AG09309 (cell line): Measurements from ENCODE around the gene PLAAT3.

Experiments used
- DNase-seq: peaks from one replicate; pipeline ENCODE4 v3.0.0-alpha.2; 2010; ENCODE audit warnings: low read depth
- H3K4me3 ChIP-seq: 2 replicates; pipeline ENCODE4 v1.5.1; 2011; ENCODE audit warnings: mild to moderate bottlenecking, low read depth, low read length, moderate library complexity; ENCODE audit not compliant: control insufficient read depth
- TF ChIP-seq, protein P1 (sequence below): IDR thresholded peaks from 2 replicates; pipeline ENCODE4 v1.5.1; 2011; ENCODE audit warnings: mild to moderate bottlenecking, low read depth, low read length, inconsistent platforms; ENCODE audit not compliant: insufficient read depth, control insufficient read depth; ENCODE audit errors: missing control alignments

Gene PLAAT3

DNA sequence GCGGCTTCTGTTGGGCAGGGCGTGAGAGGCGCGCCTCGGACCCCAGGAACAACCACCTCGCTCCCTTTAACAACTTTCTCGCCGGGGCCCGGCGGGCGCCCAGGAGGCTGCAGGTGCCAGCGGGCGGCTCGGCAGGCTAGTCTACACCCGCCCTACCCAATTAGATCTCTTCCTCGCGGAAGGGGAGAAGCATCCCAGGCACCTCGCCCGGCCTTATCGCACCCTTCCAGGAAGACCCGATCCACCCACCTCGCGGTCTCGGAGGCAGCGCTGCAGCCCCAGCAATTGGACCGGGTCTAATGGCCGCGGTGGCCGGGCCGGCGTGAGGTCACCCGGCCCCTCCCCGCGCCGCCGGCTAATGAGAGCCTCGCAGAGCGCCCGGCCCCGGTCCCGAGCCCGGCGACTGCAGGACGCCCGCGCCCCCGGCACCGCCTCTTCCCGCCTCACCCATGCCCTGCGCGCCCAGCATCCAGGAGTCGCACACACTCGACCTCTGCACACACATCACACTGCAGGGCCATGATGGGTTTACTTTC, at the start of gene PLAAT3:
PLAAT3 (minus strand) TSS at position 298 of the 536 bp plus-strand sequence. CDS start 419 bp downstream, outside the sequence.
- TF ChIP-seq, protein P1, sequence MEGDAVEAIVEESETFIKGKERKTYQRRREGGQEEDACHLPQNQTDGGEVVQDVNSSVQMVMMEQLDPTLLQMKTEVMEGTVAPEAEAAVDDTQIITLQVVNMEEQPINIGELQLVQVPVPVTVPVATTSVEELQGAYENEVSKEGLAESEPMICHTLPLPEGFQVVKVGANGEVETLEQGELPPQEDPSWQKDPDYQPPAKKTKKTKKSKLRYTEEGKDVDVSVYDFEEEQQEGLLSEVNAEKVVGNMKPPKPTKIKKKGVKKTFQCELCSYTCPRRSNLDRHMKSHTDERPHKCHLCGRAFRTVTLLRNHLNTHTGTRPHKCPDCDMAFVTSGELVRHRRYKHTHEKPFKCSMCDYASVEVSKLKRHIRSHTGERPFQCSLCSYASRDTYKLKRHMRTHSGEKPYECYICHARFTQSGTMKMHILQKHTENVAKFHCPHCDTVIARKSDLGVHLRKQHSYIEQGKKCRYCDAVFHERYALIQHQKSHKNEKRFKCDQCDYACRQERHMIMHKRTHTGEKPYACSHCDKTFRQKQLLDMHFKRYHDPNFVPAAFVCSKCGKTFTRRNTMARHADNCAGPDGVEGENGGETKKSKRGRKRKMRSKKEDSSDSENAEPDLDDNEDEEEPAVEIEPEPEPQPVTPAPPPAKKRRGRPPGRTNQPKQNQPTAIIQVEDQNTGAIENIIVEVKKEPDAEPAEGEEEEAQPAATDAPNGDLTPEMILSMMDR: no peak
- no peak for DNase-seq
- H3K4me3 ChIP-seq: peak within 1 kb of the TSS; percentile 71

DNA sequence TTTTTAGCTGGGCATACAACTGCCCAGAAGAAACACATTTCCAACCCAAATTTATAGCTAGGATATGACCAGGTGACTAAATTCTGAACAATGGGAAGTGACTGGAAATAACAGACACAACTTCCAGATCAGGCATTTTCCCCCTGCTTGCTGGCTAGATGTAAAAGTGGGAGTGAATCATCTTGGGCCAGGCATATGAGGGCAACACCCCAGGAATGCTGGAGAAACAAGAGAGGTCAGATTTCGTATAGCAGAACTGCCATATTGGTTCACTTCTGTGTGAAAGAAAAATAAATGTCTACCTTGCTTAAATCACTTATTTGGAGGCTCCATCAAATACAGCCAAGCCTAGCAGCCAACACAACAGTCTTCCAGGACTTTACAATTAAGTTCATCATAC, 49.6 kb upstream of the PLAAT3 start:
- DNase-seq: no peak
- TF ChIP-seq, protein P1: no peak
- H3K4me3 ChIP-seq: no peak overlapping the region

DNA sequence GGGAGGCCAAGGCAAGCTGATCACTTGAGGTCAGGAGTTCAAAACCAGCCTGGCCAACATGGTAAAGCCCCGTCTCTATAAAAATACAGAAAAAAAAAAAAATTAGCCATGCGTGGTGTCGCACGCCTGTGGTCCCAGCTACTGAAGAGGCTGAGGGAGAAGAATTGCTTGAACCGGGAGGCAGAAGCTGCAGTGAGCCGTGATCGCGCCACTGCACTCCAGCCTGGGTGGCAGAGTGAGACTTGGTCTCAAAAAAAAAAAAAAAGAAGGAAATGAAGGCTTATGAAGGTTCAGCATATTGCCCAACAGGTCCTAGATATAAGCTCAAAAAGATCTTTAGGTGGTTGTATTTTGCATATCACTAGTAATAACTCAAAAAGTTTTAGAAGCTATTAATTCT, 46.7 kb upstream of the PLAAT3 start:
- no peak overlapping the region for H3K4me3 ChIP-seq
- TF ChIP-seq, protein P1: no peak
- DNase-seq: no peak

DNA sequence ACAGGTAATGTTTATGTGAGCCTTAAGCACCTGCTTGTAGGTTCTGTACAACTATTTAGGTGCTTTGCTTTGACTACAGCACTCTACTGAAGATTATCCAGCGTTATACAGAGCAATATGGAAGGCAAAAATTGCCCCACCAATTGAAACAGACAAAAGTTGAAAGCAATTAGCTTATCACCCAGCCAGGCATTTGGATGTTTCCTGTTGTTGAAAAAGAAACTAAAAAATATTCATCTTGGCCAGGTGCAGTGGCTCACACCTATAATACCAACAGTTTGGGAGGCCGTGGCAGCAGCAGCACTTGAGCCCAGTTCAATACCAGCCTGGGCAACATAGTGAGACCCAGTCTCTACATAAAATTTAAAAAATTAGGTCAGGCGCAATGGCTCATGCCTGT, 38.4 kb upstream of the PLAAT3 start:
- TF ChIP-seq, protein P1: no peak
- DNase-seq: no peak
- no peak overlapping the region for H3K4me3 ChIP-seq

DNA sequence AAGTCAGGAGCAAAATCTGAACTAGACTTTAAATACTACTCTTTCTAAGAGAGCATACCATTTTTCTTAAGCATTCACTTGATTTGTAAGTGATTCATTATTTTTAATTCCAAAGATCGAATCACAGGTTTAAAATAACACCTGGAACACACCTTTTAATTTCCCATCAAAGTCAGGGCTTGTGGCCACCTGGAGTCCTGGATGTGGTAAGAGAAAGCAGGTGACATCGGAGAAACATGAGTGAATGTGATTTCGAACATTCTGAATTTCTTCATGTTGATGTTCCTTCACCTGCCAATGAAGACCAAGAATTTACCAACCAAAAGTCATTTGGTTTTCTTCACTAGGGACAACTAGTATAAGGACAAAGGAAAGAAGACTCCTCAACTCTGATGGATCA, 29.0 kb upstream of the PLAAT3 start:
- no peak overlapping the region for H3K4me3 ChIP-seq
- no peak for DNase-seq
- TF ChIP-seq, protein P1: no peak

DNA sequence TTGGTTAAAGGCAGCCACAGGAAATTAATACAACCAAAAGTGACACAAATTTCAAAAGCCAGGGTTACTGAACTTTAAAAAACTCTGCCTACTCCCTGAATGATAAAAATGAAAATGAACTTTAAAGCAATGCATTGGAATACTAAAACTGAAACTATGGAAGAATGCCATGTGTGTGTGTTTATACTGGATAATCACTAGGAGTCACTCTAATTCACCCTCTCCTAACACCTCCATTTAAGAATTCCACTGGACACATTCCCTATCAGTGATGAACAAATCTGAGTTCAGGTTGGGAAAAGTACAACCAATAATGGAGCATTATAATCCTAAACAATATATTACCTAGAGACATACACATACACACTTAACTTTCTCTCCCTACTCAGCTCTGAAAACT, 27.5 kb upstream of the PLAAT3 start:
- no peak overlapping the region for H3K4me3 ChIP-seq
- TF ChIP-seq, protein P1: peak; percentile 14
- DNase-seq: peak; percentile 16
